IMR-90 (cell line): Measurements from ENCODE around the gene SSR3. TPM values are rescaled to one million over a fixed set of nuclear protein-coding genes. Genes with fewer than 3 reads are reported as not detected.

Experiments
- ATAC-seq: fragments of 200-7000 bp; cut with Tn5 transposase; 2 replicates; pipeline ENCODE4 v1.9.1; 2020; ENCODE audit warnings: low read depth, mild to moderate bottlenecking, moderate library complexity
- BruUV-seq: library from RNA; stranded (reverse); fragments of 400-500 nt; replicated peaks from 2 replicates; lab custom pipeline; 2021; lab: Mats Ljungman, UMichigan
- CTCF ChIA-PET: fragments of 300-600 bp; formaldehyde crosslinking; extraction: SDS; loops from one replicate; lab custom pipeline; 2021; ENCODE audit warnings: antibody characterized with exemption; lab: Yijun Ruan, JAX
- POLR2A ChIA-PET: fragments of 300-600 bp; sonication (Branson Sonifier 250); formaldehyde crosslinking; loops from one replicate; lab custom pipeline; 2022; ENCODE audit warnings: antibody characterized with exemption; ENCODE audit not compliant: unreplicated experiment; lab: Charles Lee
- DNase-seq: peaks from one replicate; pipeline ENCODE4 v3.0.0; 2013
- H2AFZ ChIP-seq: replicated peaks from 2 replicates; pipeline ENCODE3; 2013; ENCODE audit warnings: low read length, mild to moderate bottlenecking; ENCODE audit not compliant: poor library complexity
- H2AK5ac ChIP-seq: 2 replicates; pipeline ENCODE4 v1.6.1; 2013; ENCODE audit warnings: low read depth, low read length, inconsistent platforms
- H2AK9ac ChIP-seq: replicated peaks from 2 replicates; pipeline ENCODE3; 2013; ENCODE audit warnings: mild to moderate bottlenecking, low read depth, low read length, moderate library complexity; ENCODE audit not compliant: poor library complexity
- H2BK120ac ChIP-seq: 2 replicates; pipeline ENCODE4 v1.6.1; 2013; ENCODE audit warnings: low read depth, low read length, inconsistent platforms
- H2BK15ac ChIP-seq: 3 replicates; pipeline ENCODE4 v1.6.1; 2013; ENCODE audit warnings: low read depth, low read length, inconsistent platforms
- H2BK20ac ChIP-seq: 2 replicates; pipeline ENCODE4 v1.6.1; 2013; ENCODE audit warnings: low read depth, mild to moderate bottlenecking, inconsistent platforms, low read length, moderate library complexity
- H2BK5ac ChIP-seq: 2 replicates; pipeline ENCODE4 v1.6.1; 2013; ENCODE audit warnings: mild to moderate bottlenecking, low read depth, low read length, inconsistent platforms; ENCODE audit not compliant: poor library complexity, severe bottlenecking
- H3K14ac ChIP-seq: replicated peaks from 2 replicates; pipeline ENCODE4 v1.6.1; 2013; ENCODE audit warnings: low read depth, low read length, inconsistent platforms
- H3K18ac ChIP-seq: 2 replicates; pipeline ENCODE4 v1.6.1; 2013; ENCODE audit warnings: low read depth, low read length, control low read depth
- H3K23ac ChIP-seq: 2 replicates; pipeline ENCODE4 v1.6.1; 2013; ENCODE audit warnings: low read depth, low read length, inconsistent platforms
- H3K27ac ChIP-seq: 2 replicates; pipeline ENCODE4 v1.5.1; 2013; ENCODE audit warnings: mild to moderate bottlenecking, control low read depth, low read length; ENCODE audit not compliant: insufficient read depth
- H3K27me3 ChIP-seq: 2 replicates; pipeline ENCODE4 v1.6.1; 2013; ENCODE audit warnings: low read length; ENCODE audit not compliant: control insufficient read depth, insufficient read depth
- H3K36me3 ChIP-seq: 2 replicates; pipeline ENCODE4 v1.6.1; 2013; ENCODE audit warnings: low read length, mixed read lengths; ENCODE audit not compliant: control insufficient read depth, insufficient read depth
- H3K4ac ChIP-seq: 2 replicates; pipeline ENCODE4 v1.6.1; 2013; ENCODE audit warnings: low read depth, low read length, inconsistent platforms
- H3K4me1 ChIP-seq: 2 replicates; pipeline ENCODE4 v1.6.1; 2013; ENCODE audit warnings: low read length, mixed read lengths; ENCODE audit not compliant: control insufficient read depth, insufficient read depth
- H3K4me2 ChIP-seq: 2 replicates; pipeline ENCODE4 v1.6.1; 2013; ENCODE audit warnings: low read depth, mild to moderate bottlenecking, control low read depth, low read length, moderate library complexity
- H3K4me3 ChIP-seq: 2 replicates; pipeline ENCODE4 v1.5.1; 2013; ENCODE audit warnings: low read depth, mild to moderate bottlenecking, control low read depth, low read length, moderate library complexity; ENCODE audit not compliant: insufficient read depth
- H3K56ac ChIP-seq: 2 replicates; pipeline ENCODE4 v1.6.1; 2013; ENCODE audit warnings: low read length, inconsistent platforms; ENCODE audit not compliant: insufficient read depth; ENCODE audit errors: extremely low read depth
- H3K79me1 ChIP-seq, 2 experiments: 2 replicates each; pipeline ENCODE4 v1.6.1; 2013; ENCODE audit warnings: low read length in 2 of 2, inconsistent platforms in 1 of 2, low read depth in 1 of 2
- H3K9ac ChIP-seq: 2 replicates; pipeline ENCODE4 v1.6.1; 2013; ENCODE audit warnings: low read depth, low read length, control low read depth
- H3K9me1 ChIP-seq: 2 replicates; pipeline ENCODE4 v1.6.1; 2013; ENCODE audit warnings: low read length, inconsistent platforms; ENCODE audit not compliant: insufficient read depth
- H3K9me3 ChIP-seq: 2 replicates; pipeline ENCODE4 v1.6.1; 2013; ENCODE audit warnings: low read length; ENCODE audit not compliant: control insufficient read depth, insufficient read depth
- H4K20me1 ChIP-seq: 2 replicates; pipeline ENCODE4 v1.6.1; 2013; ENCODE audit warnings: low read length, inconsistent platforms; ENCODE audit not compliant: insufficient read depth
- H4K5ac ChIP-seq: 2 replicates; pipeline ENCODE4 v1.6.1; 2013; ENCODE audit warnings: mild to moderate bottlenecking, low read depth, low read length, control low read depth
- H4K8ac ChIP-seq, 2 experiments: 2 replicates each; pipeline ENCODE4 v1.6.1; 2013; ENCODE audit warnings: low read depth in 2 of 2, low read length in 2 of 2, control low read depth in 1 of 2, inconsistent platforms in 1 of 2
- H4K91ac ChIP-seq: 2 replicates; pipeline ENCODE4 v1.6.1; 2013; ENCODE audit warnings: low read depth, low read length, inconsistent platforms; ENCODE audit not compliant: insufficient read depth
- CEBPB ChIP-seq: IDR thresholded peaks from 2 replicates; pipeline ENCODE4 v1.6.1; 2012; ENCODE audit warnings: low read depth, low read length, improper control_type of control experiment
- CHD1 ChIP-seq: IDR thresholded peaks from 2 replicates; pipeline ENCODE4 v1.6.1; 2012; ENCODE audit warnings: low read depth, low read length, improper control_type of control experiment
- CTCF ChIP-seq: conservative IDR thresholded peaks from 2 replicates; pipeline ENCODE4 v1.5.1; 2012; ENCODE audit warnings: mild to moderate bottlenecking, low read depth, low read length, improper control_type of control experiment
- FOS ChIP-seq: fragments of 150-350 bp; IDR thresholded peaks from 2 replicates; pipeline ENCODE4 v1.6.1; 2016; ENCODE audit warnings: low read depth, low read length
- MAFK ChIP-seq: IDR thresholded peaks from 2 replicates; pipeline ENCODE4 v1.6.1; 2012; ENCODE audit warnings: low read depth, low read length, improper control_type of control experiment
- MXI1 ChIP-seq: IDR thresholded peaks from 2 replicates; pipeline ENCODE4 v1.6.1; 2012; ENCODE audit warnings: low read depth, mild to moderate bottlenecking, low read length, moderate library complexity, borderline replicate concordance
- NFE2L2 ChIP-seq: fragments of 150-350 bp; IDR thresholded peaks from 2 replicates; pipeline ENCODE4 v1.6.1; 2016; ENCODE audit warnings: low read depth, mild to moderate bottlenecking, low read length
- POLR2A ChIP-seq: IDR thresholded peaks from 2 replicates; pipeline ENCODE4 v1.6.1; 2012; ENCODE audit warnings: mild to moderate bottlenecking, low read depth, low read length
- RAD21 ChIP-seq: IDR thresholded peaks from 2 replicates; pipeline ENCODE4 v1.6.1; 2012; ENCODE audit warnings: low read length, improper control_type of control experiment
- RCOR1 ChIP-seq: IDR thresholded peaks from 2 replicates; pipeline ENCODE4 v1.6.1; 2012; ENCODE audit warnings: mild to moderate bottlenecking, low read length, improper control_type of control experiment; ENCODE audit not compliant: insufficient replicate concordance
- SMC3 ChIP-seq: fragments of 150-350 bp; IDR thresholded peaks from 2 replicates; pipeline ENCODE4 v1.6.1; 2016; ENCODE audit warnings: low read depth, mild to moderate bottlenecking, antibody characterized with exemption, low read length, moderate library complexity
- WGBS, 2 experiments: methylation state at CpG; one replicate each; pipeline versions ENCODE4 v1.1.5 to v1.1.7; 2013; ENCODE audit warnings: missing lambda C conversion rate in 2 of 2; ENCODE audit not compliant: insufficient read length in 1 of 2; ENCODE audit errors: extremely low coverage in 2 of 2; 5-methylcytosine and 5-hydroxymethylcytosine counted together
- dilution Hi-C: fragments of 300-500 bp; cut with HindIII; formaldehyde crosslinking; loops from one replicate; pipeline ENCODE4 v1.14.3; 2018; ENCODE audit warnings: low sequenced_read_pairs; ENCODE audit not compliant: unreplicated experiment
- in situ Hi-C: fragments of 300-500 bp; cut with MboI; formaldehyde crosslinking; loops from 3 replicates; pipeline ENCODE4 v1.14.3; 2019; ENCODE audit warnings: low sequenced_read_pairs, inconsistent platforms, mixed read lengths
- intact Hi-C: fragments of 100-400 bp; cut with micrococcal nuclease; formaldehyde crosslinking; loops from 2 replicates; pipeline ENCODE4 v1.10.0; 2022
- polyA plus RNA-seq, 3 experiments: library from polyadenylated mRNA; depleted of rRNA; stranded (reverse); fragments of >200 nt; gene quantifications; 2 replicates each; pipeline ENCODE4 v1.2.3, GENCODE V29; 2012; ENCODE audit warnings: low replicate concordance in 1 of 3
- total RNA-seq: library from RNA; depleted of rRNA; stranded (reverse); fragments of >200 nt; gene quantifications from 2 replicates; pipeline ENCODE4 v1.2.3, GENCODE V29; 2012

SSR3 gene
- total and polyA plus RNA-seq, 2 of the 4 experiments (the other 2 are of a cell fraction), result 246 to 608 TPM

- Histone ChIP-seq H3K4me2 (no peak overlapping the region), H3K56ac (no peak overlapping the region), H3K4ac (no peak overlapping the region), H4K8ac (0 out of 4 replicates have a peak overlapping the region, but pooled peaks of 1 of the 2 experiments have one; percentile 3), H2BK5ac (no peak overlapping the region), H3K9ac (no peak overlapping the region), H3K36me3 (peaks cover 35% of the 10 kb centered on the region), H3K9me1 (peaks cover 5% of the 10 kb centered on the region), H3K18ac (no peak overlapping the region), H2BK15ac (no peak overlapping the region), H2AK5ac (no peak overlapping the region), H3K4me1 (peaks cover 14% of the 10 kb centered on the region), H2BK120ac (no peak overlapping the region), H2AFZ (no peak overlapping the region), H4K5ac (no peak overlapping the region), H3K79me1 (peaks cover 20 to 48% of the 10 kb centered on the region in 2 experiments; a peak in 3 of 4 replicates), H4K91ac (no peak overlapping the region), H3K23ac (no peak overlapping the region), H3K27me3 (no peaks in the 10 kb centered on the region), H3K27ac (no peak overlapping the region), H2AK9ac (no peak overlapping the region), H3K9me3 (no peaks in the 10 kb centered on the region), H3K4me3 (no peak overlapping the region), H2BK20ac (no peak overlapping the region), H4K20me1 (peaks cover 60% of the 10 kb centered on the region; the same call in 1 of the 2 replicates), H3K14ac (no peak overlapping the region)
- CTCF ChIA-PET, result interaction anchor here (1.1 kb wide), 2 partner anchors 126 to 589 kb away, joined by 3 read pairs; partner anchors contain the start of gene TIPARP
- dilution Hi-C loops (no loop called here), in situ Hi-C loops (loop anchor here (5.0 to 25.0 kb wide), 3 partner anchors 288 to 588 kb away; partner anchors contain the start of gene LEKR1), intact Hi-C loops (no loop called here)
- WGBS, 2 experiments, result no CpG with 5 or more reads among the region's 6 CpGs
- POLR2A ChIA-PET, result interaction anchor here (0.7 kb wide), 1 partner anchor 396 kb away, joined by 6 read pairs; no protein-coding TSS in a partner anchor
- no peak for DNase-seq
- no TSS peak for BruUV-seq
- ATAC-seq, result no peak
- TF ChIP-seq POLR2A (no peak), MAFK (no peak), MXI1 (no peak), FOS (no peak), NFE2L2 (no peak), RCOR1 (no peak), RAD21 (no peak), CTCF (no peak), CEBPB (no peak), SMC3 (no peak), CHD1 (no peak)
Measured at GRCh38 chr3:156548902-156549301, 6.0 kb downstream of the SSR3 start.
